H1 (cell line): Measurements from ENCODE around the gene SCN8A. TPM values are rescaled to one million over a fixed set of nuclear protein-coding genes. Genes with fewer than 3 reads are reported as not detected.

Experiments used
- BACH1 ChIP-seq: IDR thresholded peaks from 2 replicates; pipeline ENCODE4 v1.6.1; 2012; ENCODE audit warnings: low read length, improper control_type of control experiment
- polyA plus RNA-seq, 7 experiments: library from polyadenylated mRNA; depleted of rRNA in 3 of 7; stranded (reverse) in 5 of 7; unstranded in 2 of 7; fragments of >200 nt in 5 of 7; fragments of 200-250 nt in 2 of 7; gene quantifications; 1 replicate in 5 of 7; 2 replicates in 1 of 7; 4 replicates in 1 of 7; pipeline versions ENCODE4 v1.2.1 to v1.2.3, GENCODE V29; 2011 to 2013; ENCODE audit warnings: missing spikeins in 2 of 7, mixed read lengths in 2 of 7
- total RNA-seq: library from RNA; stranded (reverse); fragmentation: NEBNext Ultra II Directional; extraction: Animal tissue kit (Norgen Biotek cat#: 25700); gene quantifications from 2 replicates; pipeline ENCODE4 v1.2.1, GENCODE V29; 2021

SCN8A gene
- total and polyA plus RNA-seq, 2 of the 8 experiments (the other 6 are each of a cell fraction or from before 2014, with no cell fraction given) = 6.3 to 10.7 TPM

DNA sequence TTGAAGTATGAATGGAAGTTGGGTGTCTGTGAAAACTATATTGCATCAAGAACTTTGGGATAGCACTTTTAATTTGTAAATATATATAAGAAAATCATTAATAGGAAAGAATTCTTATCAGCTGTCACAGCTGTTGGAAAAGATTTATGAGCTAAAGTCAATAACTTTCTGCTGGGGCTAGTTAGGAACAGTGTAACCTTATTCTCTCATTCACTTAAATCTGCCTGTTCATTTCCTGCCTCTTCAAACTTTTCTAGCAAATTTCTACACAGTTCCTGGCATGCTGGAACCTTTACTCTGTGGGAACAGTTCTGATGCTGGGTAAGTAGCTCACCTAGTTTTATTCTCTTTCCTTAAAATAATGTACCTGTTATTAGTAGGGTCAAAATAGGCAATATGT is 109.9 kb downstream of the SCN8A start (continued):
- no peak for TF ChIP-seq BACH1
